Measurements from ENCODE around the gene FREM2.

DNA sequence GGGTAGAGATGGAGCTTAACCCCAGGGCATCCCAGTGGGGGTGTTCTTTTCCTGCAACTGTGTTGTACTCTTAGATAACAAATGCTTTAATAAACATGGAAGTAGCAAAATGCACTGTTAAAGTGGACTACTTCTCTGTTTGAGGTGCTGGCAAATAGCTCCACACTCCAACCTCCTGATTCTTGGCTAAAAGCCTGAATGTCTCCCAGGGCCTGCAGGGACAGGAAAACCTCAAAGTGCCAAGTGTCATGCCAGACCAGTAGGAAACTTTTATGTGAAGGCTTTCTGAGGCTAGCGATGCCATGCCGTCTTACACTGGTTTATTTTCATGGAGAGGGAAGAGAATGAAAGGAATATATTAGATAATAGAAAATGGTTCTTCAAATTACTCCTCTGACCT, 6.8 kb downstream of the FREM2 start:
- no peak for TF ChIP-seq POLR2A (IDR thresholded peaks at IDR 0.05)
- no peak for TF ChIP-seq EP300 (IDR thresholded peaks at IDR 0.05)
- TF ChIP-seq CTCF (IDR thresholded peaks at IDR 0.05) = no peak

Measured in sigmoid colon (tissue), 4 donors.